Posterior cingulate gyrus (tissue), 11 donors: Measurements from ENCODE around the gene PDE7B.
"Not testable (repeated sequence)": the region's sequence is repeated elsewhere in the genome, so short reads cannot be mapped to it uniquely, and the experiment has no call there.

ENCODE experiments used
- DNase-seq, 10 donors: peaks; one replicate each; pipeline versions ENCODE4 v3.0.0 to v3.0.0-alpha.2; 2020 to 2021; ENCODE audit warnings: mixed read lengths in 3 of 10
- intact Hi-C: fragments of 100-400 bp; cut with DNase I; formaldehyde crosslinking; loops from one replicate; pipeline ENCODE4 v1.15.1; 2023

PDE7B gene

DNA sequence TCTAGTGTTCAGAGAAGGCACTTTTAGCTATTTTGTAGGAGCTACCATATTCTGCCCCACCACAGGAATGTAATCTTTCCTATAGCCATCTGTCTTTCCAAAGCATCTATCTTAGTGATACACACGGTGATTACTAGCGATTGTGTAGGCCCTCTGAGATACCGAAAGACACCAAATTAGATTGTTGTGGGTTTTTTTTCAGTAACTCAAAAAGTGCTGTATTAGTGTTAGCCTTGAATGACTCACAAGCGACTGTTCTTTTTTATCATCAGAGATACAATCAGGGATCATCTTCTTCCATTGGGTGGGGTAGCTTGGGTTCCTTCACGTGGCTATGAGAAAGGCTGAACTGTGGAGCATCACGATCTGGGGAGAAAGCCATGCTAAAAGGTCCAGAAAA lies 238.4 kb downstream of the PDE7B start:
- intact Hi-C loops, result no loop called here

DNA sequence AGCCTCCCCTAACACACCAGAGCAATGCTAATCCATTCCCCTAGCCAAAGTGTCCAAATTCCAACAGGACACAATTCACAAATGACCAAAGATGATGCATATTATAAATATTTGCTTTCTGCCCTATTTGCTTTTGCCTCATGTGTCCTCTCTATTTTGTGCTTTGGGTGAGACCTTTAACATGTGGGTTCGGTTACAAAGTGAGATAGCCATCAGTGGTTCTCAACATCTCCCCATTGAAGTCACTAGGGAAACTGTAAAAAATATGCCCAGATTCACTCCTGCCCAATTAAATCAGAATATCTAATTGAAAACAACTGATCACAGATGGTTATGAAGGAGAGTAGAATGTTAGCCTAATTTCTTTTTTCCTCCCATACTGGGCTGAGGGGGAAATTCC lies 239.4 kb downstream of the PDE7B start:
- DNase-seq, result no peak
- intact Hi-C loops, result no loop called here

More for the DNA sequence above, 238.4 kb downstream of the PDE7B start:
- no peak for DNase-seq

DNA sequence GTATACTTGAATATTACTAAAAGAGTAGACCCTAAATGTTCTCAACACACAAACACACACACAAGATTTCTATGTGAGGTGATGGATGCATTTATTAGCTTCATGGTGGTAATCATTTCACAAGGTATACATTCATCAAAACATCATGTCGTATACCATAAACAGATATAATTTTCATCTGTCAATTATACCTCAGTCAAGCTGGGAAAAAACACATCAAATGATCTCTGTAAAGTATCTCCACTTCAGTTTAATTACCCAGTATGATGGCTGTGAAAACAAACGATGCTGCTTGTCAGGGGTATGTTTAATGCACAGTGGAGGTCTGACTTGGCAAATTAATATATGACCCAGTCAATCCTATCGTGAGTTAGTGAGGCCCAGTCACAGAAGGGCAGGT lies 241.4 kb downstream of the PDE7B start:
- intact Hi-C loops, result no loop called here
- DNase-seq, result no peak

- DNase-seq, result no peak
- intact Hi-C loops, result no loop called here
Observed at GRCh38 chr6:136093835-136094234, 242.3 kb downstream of the PDE7B start.

- intact Hi-C loops, result no loop called here
Observed at GRCh38 chr6:136094812-136095211, 243.3 kb downstream of the PDE7B start.

DNA sequence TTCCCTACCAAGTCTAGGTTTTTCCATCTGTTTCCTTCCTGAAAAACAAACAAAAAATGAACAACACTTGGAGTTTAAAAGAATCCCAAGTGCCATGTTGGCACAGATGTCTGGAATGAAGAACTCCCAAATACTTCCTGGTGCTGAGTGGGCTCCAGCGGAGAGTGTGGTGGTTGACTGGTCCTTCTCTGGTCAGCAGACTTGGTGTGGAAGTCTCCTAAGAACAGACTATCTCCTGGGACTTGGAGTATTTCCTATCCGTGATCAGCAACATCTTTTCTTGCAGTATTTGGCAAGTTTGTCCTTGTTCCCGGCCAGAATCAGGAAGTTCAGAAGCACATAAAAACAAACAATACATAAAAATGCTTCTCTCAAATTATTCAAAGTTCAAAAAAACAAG lies 244.5 kb downstream of the PDE7B start:
- DNase-seq, result no peak
- intact Hi-C loops, result no loop called here

More at GRCh38 chr6:136094812-136095211, 243.3 kb downstream of the PDE7B start:
- DNase-seq, result no peak

GRCh38 chr6:136102991-136103688 lies 251.6 kb downstream of the PDE7B start:
- intact Hi-C loops, result no loop called here
- DNase-seq, result no peak

- intact Hi-C loops, result no loop called here
- DNase-seq, result peak in 5 of 10 donors; percentile 15 to 70 (median 18)
Observed at GRCh38 chr6:136103763-136104311, 252.3 kb downstream of the PDE7B start.

DNA sequence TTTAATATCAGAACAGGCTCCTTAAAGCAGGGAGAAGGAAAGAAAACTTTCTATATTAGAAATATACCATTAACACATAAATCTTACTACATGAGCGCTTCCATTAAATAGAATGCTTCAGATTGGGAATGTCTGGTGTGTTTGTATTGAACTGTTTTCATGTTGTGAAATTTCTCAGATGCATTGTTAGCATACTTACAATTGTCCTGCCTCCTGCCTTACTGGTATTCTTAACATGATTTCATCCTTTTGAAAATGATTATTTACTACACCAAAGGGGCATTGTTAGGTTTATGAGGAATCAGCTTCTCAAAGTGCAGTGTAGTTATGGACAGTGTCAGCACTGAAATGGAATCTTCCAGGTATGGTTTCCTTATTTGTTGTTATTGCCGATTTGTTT lies 253.1 kb downstream of the PDE7B start:
- intact Hi-C loops, result no loop called here

GRCh38 chr6:136105797-136106196 lies 254.3 kb downstream of the PDE7B start:
- DNase-seq, intact Hi-C loops: not testable (repeated sequence)

More for the DNA sequence above, 253.1 kb downstream of the PDE7B start:
- DNase-seq, result no peak

DNA sequence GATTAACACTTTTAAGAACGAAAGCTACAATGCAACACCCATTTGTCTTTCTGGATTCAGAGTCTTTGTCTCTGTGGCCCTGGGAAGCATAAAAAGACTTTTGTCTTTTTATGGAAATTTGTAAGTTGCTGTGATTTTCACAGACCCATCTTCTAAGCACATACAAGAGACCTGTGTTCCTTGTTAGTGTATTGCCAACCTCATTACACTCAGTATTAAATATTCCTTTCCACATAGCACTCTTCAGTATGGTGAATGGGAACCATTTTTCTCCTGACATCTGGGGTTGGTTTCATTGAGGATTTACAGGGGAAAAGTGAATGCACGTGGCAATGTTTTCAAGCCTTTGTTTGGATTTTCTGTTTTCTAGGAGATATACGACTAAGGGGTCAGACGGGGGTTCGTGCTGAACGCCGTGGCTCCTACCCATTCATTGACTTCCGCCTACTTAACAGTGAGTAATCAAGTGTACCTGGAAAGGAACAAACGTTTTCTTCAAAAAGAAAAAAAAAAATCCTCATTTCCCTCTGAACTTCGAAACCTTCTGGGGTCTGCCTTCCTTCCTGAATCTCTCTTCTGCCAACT lies 257.0 kb downstream of the PDE7B start:
- intact Hi-C loops, result no loop called here
- DNase-seq, result no peak

DNA sequence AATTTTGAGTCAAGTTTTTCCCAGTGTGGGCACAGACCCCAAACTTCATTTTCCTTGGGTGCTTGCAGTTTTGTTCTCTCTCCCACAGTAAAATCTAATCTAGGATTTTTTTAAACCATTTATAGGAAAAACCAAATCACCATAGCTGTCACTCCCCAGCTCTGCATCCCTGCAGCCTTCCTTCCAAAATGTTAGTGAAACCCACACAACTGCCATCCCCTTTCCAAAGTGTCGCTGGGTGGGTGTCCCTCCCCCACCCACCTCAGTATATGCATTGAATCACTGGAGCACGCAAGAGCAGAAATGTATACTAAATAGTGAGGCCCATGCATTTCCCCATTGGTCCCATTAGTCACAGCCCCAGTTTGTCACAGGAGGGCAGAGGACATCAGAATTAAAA lies 260.3 kb downstream of the PDE7B start:
- intact Hi-C loops, result no loop called here
- no peak for DNase-seq

- no peak for DNase-seq
Observed at GRCh38 chr6:136112262-136112661, 260.8 kb downstream of the PDE7B start.

GRCh38 chr6:136113736-136114173 lies 262.3 kb downstream of the PDE7B start:
- DNase-seq, result peak in 6 of 10 donors; percentile 21 to 88 (median 49)
- intact Hi-C loops, result no loop called here

More at GRCh38 chr6:136112262-136112661, 260.8 kb downstream of the PDE7B start:
- intact Hi-C loops, result no loop called here

- intact Hi-C loops, result no loop called here
- no peak for DNase-seq
Observed at GRCh38 chr6:136114661-136115060, 263.2 kb downstream of the PDE7B start.

- intact Hi-C loops, result no loop called here
- no peak for DNase-seq
Observed at GRCh38 chr6:136115941-136116340, 264.4 kb downstream of the PDE7B start.

DNA sequence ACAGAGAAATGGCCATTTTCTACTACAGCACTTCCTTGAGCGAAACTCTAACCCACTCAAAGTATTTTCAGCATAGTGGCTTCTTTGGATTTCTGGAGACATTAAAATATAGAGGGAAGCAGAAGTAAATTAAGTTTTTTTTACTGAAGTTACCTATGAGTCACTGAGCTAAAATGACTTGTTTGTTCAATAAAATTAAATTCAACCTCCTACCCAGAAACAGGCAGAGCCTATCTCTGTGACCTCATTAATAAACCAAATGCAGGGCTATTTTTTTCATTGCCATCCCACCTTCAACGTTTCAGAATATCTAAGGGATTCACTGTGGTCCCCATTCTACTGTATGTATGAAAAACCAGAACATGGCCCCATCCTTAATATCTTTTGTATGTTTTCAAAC lies 265.6 kb downstream of the PDE7B start:
- intact Hi-C loops, result no loop called here
- DNase-seq, result no peak

GRCh38 chr6:136118787-136119186 lies 267.3 kb downstream of the PDE7B start:
- DNase-seq, result no peak
- intact Hi-C loops, result no loop called here

GRCh38 chr6:136123468-136123867 lies 272.0 kb downstream of the PDE7B start:
- no peak for DNase-seq
- intact Hi-C loops, result no loop called here

GRCh38 chr6:136125585-136125984 lies 274.1 kb downstream of the PDE7B start:
- no peak for DNase-seq
- intact Hi-C loops, result no loop called here

- no peak for DNase-seq
- intact Hi-C loops, result no loop called here
Observed at GRCh38 chr6:136127873-136128272, 276.4 kb downstream of the PDE7B start.

- no peak for DNase-seq
- intact Hi-C loops, result no loop called here
Observed at GRCh38 chr6:136129365-136129764, 277.9 kb downstream of the PDE7B start.
